Choroid plexus epithelial cell (primary cell): ENCODE data around the gene POFUT1.
"Not testable (repeated sequence)": the region's sequence is repeated elsewhere in the genome, so short reads cannot be mapped to it uniquely, and the experiment has no call there.

Experiments used
- DNase-seq: peaks from one replicate; pipeline ENCODE4 v3.0.0-alpha.2; 2010; ENCODE audit warnings: low read depth
- H3K4me3 ChIP-seq: 2 replicates; pipeline ENCODE4 v1.5.1; 2011; ENCODE audit warnings: low read depth, mild to moderate bottlenecking, control low read depth, low read length, moderate library complexity
- CTCF ChIP-seq: conservative IDR thresholded peaks from 2 replicates; pipeline ENCODE4 v1.5.1; 2011; ENCODE audit warnings: low read depth, mild to moderate bottlenecking, control low read depth, inconsistent platforms, low read length, moderate library complexity

The POFUT1 gene

GRCh38 chr20:32241807-32242206 is 34.1 kb downstream of the POFUT1 start:
- TF ChIP-seq CTCF: no peak
- DNase-seq: no peak
- no peak overlapping the region for H3K4me3 ChIP-seq

- DNase-seq: no peak
- no peak for TF ChIP-seq CTCF
- H3K4me3 ChIP-seq: no peak overlapping the region
These were observed 36.6 kb downstream of the POFUT1 start for GRCh38 chr20:32244150-32244823.

GRCh38 chr20:32244959-32245358 is 37.3 kb downstream of the POFUT1 start:
- no peak overlapping the region for H3K4me3 ChIP-seq
- no peak for TF ChIP-seq CTCF

GRCh38 chr20:32246208-32246607 is 38.5 kb downstream of the POFUT1 start:
- not testable (repeated sequence) for DNase-seq, H3K4me3 ChIP-seq

More at GRCh38 chr20:32244959-32245358, 37.3 kb downstream of the POFUT1 start:
- no peak for DNase-seq

DNA sequence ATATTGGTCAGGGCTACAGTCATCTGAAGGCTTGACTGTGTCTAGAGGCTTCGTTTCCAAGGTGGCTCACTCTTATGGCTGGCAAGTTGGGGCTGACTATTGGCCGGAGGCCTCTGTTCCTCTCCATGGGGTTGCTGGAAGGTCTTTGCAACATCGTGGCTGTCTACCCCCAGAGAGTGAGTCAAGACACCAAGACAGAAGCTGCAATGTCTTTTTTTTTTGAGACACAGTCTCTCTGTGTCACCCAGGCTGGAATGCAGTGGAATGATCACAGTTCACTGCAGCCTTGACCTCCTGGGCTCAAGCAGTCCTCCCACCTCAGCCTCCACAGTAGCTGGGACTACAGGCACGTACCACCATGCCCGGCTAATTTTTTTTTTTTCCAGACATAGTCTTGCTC is 40.4 kb downstream of the POFUT1 start:
- TF ChIP-seq CTCF: no peak
- DNase-seq: no peak

GRCh38 chr20:32249030-32249738 is 41.5 kb downstream of the POFUT1 start:
- no peak for TF ChIP-seq CTCF
- H3K4me3 ChIP-seq: no peak overlapping the region
- DNase-seq: no peak

More for the DNA sequence above, 40.4 kb downstream of the POFUT1 start:
- H3K4me3 ChIP-seq: no peak overlapping the region

GRCh38 chr20:32251470-32251869 is 43.8 kb downstream of the POFUT1 start:
- TF ChIP-seq CTCF: no peak
- H3K4me3 ChIP-seq: no peak overlapping the region
- DNase-seq: no peak
